HUES48 (cell line): ENCODE data around the gene TET3.
A peak's percentile ranks its signal among the peaks of the same experiment; 100 is the strongest.

Experiments used
- H3K27ac ChIP-seq: one replicate; pipeline ENCODE4 v1.7.0; 2013; ENCODE audit warnings: low read depth, low read length, inconsistent platforms
- H3K27me3 ChIP-seq: 2 replicates; pipeline ENCODE4 v1.6.1; 2013; ENCODE audit warnings: mild to moderate bottlenecking, low read length; ENCODE audit not compliant: control insufficient read depth, insufficient read depth
- H3K36me3 ChIP-seq: 2 replicates; pipeline ENCODE4 v1.6.1; 2013; ENCODE audit warnings: low read length; ENCODE audit not compliant: control insufficient read depth, insufficient read depth
- H3K4me1 ChIP-seq: 2 replicates; pipeline ENCODE4 v1.6.1; 2013; ENCODE audit warnings: mild to moderate bottlenecking, low read length; ENCODE audit not compliant: control insufficient read depth, insufficient read depth
- H3K4me3 ChIP-seq: 2 replicates; pipeline ENCODE4 v1.5.1; 2013; ENCODE audit warnings: mild to moderate bottlenecking, low read depth, low read length
- H3K9ac ChIP-seq: 2 replicates; pipeline ENCODE4 v1.6.1; 2013; ENCODE audit warnings: mild to moderate bottlenecking, low read depth, low read length, moderate library complexity
- H3K9me3 ChIP-seq: 2 replicates; pipeline ENCODE4 v1.6.1; 2013; ENCODE audit warnings: low read length; ENCODE audit not compliant: control insufficient read depth, insufficient read depth

TET3 gene

DNA sequence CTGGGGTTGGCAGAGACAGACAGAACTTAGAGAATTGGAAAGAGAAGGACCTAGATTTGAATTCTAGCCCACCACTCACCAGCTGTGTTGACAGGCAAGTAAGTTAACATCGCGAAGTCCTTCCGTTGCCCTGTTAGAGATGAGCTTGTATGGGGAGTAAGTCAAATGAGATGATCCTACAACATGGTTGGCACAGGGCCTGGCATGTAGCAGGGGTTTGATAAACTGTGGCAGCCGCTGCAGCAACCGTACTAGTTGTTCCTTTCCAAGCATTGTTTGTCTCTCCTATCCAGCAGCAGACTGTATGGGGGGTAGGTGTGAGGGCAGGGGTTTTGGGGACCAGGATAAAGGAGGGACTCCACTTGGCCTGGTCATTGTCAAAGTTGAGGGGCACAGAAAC is 16.0 kb downstream of the TET3 start:
- Histone ChIP-seq H3K9ac (no peak overlapping the region), H3K36me3 (0 out of 2 replicates have a peak, but pooled peaks cover under 1% of the 10 kb centered on the region), H3K9me3 (no peaks in the 10 kb centered on the region), H3K27ac (no peak overlapping the region), H3K4me1 (peaks cover 46% of the 10 kb centered on the region), H3K4me3 (no peak overlapping the region), H3K27me3 (0 out of 2 replicates have a peak, but pooled peaks cover 4% of the 10 kb centered on the region)

DNA sequence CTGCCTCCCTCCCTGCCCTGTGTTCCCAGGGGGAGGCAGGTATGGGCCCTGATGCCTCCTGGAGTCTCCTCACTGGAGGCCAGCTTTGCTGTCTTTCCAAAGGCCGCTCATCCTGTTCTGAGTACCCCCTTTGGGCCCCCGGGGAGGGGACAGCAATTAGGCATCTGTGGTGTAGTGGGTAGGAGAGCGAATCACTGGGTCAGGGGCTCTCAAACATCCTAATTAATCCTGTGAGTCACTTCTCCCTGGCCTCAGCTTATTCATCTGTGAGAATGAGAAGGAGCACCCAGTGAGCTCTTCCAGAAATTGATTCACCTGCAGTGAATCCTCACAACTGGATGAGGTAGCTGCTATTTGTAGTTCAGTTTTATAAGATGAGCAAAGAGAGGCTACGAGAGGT is 16.4 kb downstream of the TET3 start:
- Histone ChIP-seq H3K9me3 (no peaks in the 10 kb centered on the region), H3K4me3 (no peak overlapping the region), H3K27me3 (0 out of 2 replicates have a peak, but pooled peaks cover 4% of the 10 kb centered on the region), H3K9ac (no peak overlapping the region), H3K36me3 (peaks cover 5% of the 10 kb centered on the region; the same call in 1 of the 2 replicates), H3K27ac (no peak overlapping the region), H3K4me1 (peaks cover 45% of the 10 kb centered on the region)

DNA sequence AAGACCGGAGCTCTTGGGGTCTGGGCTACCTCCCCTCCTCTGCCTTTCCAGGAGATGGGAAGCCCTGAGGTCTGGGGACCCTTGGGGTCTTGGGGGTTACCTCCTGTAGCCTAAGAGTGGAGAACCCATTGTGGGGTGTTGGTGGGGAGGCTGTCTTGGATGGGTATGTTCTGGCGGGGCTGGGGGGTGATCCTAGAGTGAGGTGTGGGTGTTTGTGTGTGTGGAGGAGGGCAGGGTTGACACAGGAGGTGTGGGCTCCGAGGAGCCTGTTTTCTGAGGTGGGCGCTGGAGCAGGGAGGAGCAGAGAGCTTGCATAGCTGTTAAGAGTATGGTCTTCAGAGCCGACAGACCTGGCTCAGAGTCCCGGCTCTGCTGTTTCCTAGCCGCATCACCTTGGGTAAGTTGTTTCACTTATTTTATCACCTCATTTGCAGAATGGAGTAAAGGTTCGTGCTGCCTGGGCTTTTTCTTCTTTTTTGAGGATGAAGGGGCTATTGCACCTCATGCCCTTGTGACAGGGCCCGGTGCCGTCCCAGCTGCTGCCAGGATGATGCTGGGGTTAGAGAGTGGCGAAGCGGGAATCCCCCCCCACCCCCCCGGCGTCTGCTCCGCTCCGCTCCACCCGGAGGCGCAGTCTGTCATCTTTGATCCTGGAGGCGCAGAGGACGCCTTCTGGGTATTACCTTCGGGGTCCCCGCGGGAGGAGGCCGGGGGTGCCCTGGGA is 17.2 kb downstream of the TET3 start:
- Histone ChIP-seq H3K27me3 (0 out of 2 replicates have a peak, but pooled peaks cover 4% of the 10 kb centered on the region), H3K27ac (no peak overlapping the region), H3K9ac (no peak overlapping the region), H3K4me3 (peak overlapping the region; percentile 85), H3K36me3 (peaks cover 8% of the 10 kb centered on the region; the same call in 1 of the 2 replicates), H3K4me1 (peaks cover 49% of the 10 kb centered on the region), H3K9me3 (no peaks in the 10 kb centered on the region)

DNA sequence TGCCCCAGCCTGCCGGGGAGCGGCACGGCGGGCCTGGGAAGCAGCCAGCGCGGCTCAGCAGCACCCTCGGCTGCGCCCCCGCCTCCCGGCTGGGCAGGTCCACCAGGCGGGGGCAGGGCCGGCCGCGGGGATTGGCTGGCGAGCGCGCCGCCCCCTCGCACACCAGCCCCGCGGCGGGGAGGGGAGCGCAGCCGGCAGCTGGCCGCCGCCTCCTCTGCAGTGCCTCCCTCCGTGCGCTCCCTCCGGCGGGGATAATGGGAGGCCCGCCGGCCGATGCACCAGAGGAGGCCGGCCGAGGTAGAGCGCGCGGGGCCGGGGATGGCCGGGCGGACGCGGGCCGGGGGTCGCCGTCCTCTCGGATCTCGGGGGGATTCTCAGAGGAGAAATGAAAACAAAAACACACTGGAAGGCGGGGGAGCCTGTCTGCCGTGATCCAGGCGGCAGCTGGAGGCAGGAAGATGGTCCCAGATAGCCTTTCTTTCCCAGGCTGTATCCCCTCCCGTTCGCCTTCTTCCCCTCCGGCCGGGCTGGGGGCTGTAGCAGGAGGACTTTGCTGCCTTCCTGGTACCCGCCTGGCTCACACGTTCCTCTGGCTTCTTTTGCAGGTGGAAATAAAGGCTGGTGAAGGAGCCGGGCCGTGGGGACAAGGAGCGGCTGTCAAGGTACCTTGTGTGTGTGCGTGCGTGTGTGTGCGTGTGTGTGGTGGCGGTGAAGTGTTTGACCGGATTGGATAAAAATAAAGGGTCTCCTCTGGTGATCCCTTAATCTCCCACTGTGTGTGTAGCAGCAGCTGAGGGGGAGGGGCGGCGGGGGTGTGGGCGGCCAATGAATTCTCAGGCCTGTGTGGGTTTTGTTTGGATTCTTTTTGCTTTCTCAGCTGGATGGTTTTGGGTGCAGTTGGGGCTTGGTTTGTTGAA is 18.1 kb downstream of the TET3 start:
- Histone ChIP-seq H3K4me1 (peaks cover 55% of the 10 kb centered on the region), H3K9ac (peak overlapping the region; percentile 52), H3K36me3 (peaks cover 9% of the 10 kb centered on the region), H3K27me3 (0 out of 2 replicates have a peak, but pooled peaks cover 4% of the 10 kb centered on the region), H3K4me3 (peak overlapping the region; percentile 85), H3K27ac (peak overlapping the region; percentile 93), H3K9me3 (no peaks in the 10 kb centered on the region)

DNA sequence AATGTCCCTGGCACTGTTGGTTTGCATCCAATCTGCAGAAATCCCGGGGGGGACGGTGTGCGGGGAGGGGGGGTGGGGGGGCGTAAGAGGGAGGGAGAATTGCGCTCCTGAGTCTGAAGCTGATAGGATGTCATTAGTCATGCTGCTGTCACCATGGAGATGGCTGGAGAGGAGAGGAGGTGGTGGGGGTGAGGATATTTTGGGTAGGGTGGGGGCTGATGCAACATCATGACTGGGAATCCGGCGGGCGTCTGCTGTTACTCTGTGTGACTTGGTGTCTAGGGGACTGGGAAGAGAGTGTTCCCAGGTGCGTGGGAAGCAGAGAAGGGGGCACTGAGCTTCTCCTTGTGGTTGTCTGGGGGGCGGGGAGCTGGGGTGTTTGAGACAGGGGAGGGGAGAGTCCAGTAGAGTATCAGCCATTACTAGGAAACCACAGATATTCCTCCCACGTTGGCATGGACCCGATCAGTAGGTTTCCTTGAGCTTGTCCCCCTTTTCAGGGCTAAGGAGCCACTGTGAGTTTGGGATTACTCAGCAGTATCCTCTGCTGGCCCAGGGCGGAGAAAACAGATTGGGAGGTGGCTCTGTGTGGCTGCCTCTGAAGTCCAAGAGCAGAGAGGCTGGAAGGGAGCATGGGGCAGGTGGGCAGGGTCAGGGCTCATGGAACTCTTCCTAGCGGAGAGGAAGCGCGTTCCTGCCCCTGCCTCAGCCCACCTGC is 18.9 kb downstream of the TET3 start:
- Histone ChIP-seq H3K27me3 (0 out of 2 replicates have a peak, but pooled peaks cover 4% of the 10 kb centered on the region), H3K4me1 (peaks cover 64% of the 10 kb centered on the region), H3K36me3 (peaks cover 13% of the 10 kb centered on the region), H3K9me3 (no peaks in the 10 kb centered on the region), H3K27ac (peak overlapping the region; percentile 93), H3K9ac (no peak overlapping the region), H3K4me3 (peak overlapping the region; percentile 85)

DNA sequence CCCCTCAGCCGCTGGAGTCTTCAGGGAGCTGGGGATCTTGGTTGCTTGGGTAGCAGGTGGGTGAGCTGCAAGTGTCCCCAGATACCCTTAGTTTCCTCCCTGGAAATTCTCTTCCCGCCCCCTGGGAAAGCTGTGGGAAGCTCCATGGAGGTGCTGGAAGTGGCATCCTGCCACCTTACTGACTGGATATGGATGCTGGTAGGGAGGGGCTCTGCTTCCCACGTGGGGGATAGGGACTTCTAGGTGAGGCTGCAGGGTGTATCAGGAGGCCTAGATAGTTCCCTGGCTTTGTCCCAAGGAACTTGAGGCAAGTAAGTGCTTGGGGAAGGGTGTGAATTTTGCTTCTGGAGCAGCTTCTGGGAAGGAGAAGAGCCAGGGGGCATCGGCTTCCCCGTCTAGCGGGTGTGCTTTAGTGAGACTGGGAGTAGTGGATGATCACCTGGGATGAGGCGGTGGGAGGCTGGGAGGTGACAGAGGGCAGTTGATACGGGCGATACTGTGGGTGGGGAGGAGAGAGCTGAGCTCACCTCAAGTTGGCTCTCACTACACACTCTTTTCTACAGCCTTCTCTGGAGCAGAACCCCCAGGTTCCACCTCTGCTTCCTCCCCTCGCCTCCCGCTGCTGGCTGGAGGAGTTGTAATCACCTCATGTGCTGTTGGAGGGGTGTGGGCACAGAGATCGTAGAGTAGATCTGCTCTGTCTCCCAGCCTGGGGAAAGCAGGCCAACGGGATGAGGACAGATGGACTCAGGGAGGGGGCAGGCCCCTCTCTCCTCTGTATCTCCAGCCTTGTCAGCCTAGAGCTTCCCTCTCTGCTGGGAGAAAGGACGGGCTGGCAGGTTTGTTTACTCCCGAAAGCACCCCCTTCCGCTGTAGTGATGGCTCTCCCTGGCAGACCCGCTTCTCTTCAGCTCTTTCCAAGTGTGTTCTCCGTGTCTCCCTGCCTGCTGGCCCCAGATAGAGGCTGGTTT is 19.8 kb downstream of the TET3 start:
- peaks cover 70% of the 10 kb centered on the region for H3K4me1 ChIP-seq
- H3K36me3 ChIP-seq: peaks cover 13% of the 10 kb centered on the region
- H3K27ac ChIP-seq: peak overlapping the region; percentile 67
- 0 out of 2 replicates have a peak, but pooled peaks cover 4% of the 10 kb centered on the region for H3K27me3 ChIP-seq
- H3K9ac ChIP-seq: no peak overlapping the region
- H3K4me3 ChIP-seq: peak overlapping the region; percentile 85; the same call in 1 of the 2 replicates
- no peaks in the 10 kb centered on the region for H3K9me3 ChIP-seq

DNA sequence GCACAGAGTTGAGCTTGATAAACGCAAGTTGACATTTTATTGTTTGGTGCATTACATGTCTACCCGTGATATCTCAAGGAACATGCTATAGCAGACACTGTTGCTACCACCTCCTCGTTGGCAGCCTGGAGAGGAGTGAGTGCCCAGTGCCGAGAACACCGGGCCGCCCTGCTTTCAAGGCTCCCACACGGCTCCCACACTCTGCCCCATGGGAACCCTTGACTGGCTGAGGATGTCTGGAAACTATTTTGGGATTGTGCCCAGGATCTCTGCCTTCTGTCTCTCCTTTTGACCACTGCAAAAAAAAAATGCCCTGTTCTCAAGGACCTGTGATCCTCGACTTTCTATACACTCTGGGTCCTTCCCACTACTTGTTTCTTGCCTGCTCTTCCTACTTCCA is 21.1 kb downstream of the TET3 start:
- peaks cover 65% of the 10 kb centered on the region for H3K4me1 ChIP-seq
- 0 out of 2 replicates have a peak, but pooled peaks cover 4% of the 10 kb centered on the region for H3K27me3 ChIP-seq
- H3K36me3 ChIP-seq: peaks cover 13% of the 10 kb centered on the region
- no peak overlapping the region for H3K4me3 ChIP-seq
- H3K27ac ChIP-seq: no peak overlapping the region
- H3K9me3 ChIP-seq: no peaks in the 10 kb centered on the region
- H3K9ac ChIP-seq: no peak overlapping the region

DNA sequence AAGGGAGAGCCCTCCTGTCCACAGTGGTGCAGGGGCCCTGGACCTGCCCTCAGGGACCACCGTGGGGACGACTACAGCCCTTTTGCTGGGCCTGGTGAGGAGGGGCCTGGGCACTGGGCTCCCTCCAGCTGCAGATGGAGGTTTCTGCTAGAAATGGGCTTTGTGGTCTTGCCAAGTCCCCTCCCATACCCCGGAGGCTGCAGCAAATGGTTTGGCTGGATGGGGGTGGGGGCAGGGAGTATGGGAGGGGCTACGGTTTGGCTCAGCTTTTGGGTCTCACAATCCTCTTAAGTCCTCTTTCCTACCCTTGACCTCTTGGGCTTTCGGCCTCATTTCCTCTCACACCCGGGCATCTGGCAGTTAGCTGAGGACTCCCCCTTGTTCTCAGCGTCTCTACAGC is 21.7 kb downstream of the TET3 start:
- no peak overlapping the region for H3K9ac ChIP-seq
- no peak overlapping the region for H3K4me3 ChIP-seq
- no peaks in the 10 kb centered on the region for H3K9me3 ChIP-seq
- H3K36me3 ChIP-seq: peaks cover 13% of the 10 kb centered on the region
- peaks cover 59% of the 10 kb centered on the region for H3K4me1 ChIP-seq
- no peak overlapping the region for H3K27ac ChIP-seq
- H3K27me3 ChIP-seq: 0 out of 2 replicates have a peak, but pooled peaks cover 3% of the 10 kb centered on the region

DNA sequence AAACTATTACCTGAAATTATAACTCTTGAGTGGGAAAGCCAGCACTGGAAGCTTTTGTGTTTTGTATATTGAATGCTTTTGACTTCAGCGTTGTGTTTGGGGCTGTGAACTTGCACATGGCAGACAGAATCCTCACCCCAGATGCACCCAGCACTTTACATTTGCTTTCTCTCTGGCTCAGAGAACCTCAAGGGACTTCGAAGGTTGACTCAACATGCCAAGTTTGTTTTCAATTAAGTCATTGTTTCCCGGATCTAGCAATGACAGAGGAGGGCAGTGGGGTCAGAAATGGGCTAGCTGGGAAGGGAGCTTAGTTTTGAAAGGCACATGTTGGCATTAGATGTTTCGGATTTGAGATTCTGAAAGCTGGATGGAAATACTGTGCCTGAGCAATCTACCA is 22.4 kb downstream of the TET3 start:
- Histone ChIP-seq H3K27me3 (no peaks in the 10 kb centered on the region), H3K4me1 (peaks cover 52% of the 10 kb centered on the region), H3K4me3 (no peak overlapping the region), H3K27ac (no peak overlapping the region), H3K9me3 (no peaks in the 10 kb centered on the region), H3K36me3 (peaks cover 13% of the 10 kb centered on the region), H3K9ac (no peak overlapping the region)

DNA sequence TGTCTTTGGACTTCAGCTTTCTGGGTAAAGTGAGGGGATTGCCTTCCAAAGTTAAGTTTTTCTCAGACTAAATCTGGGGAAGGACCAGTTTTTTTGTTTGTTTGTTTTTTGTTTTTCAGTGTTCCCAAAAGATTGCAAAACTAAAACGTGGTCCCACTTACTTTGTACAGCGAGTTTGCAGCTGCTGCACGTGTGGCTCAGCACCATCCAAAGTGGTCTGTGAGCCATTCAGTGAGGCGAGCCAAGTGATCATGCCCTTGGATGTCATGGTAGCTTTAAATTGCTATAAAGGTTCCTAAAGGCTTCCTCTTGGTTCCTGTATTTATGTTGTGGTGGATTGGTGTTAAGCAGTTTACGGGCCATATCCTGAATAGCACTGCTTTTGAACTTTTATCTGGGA is 23.0 kb downstream of the TET3 start:
- Histone ChIP-seq H3K4me3 (no peak overlapping the region), H3K27me3 (no peaks in the 10 kb centered on the region), H3K27ac (no peak overlapping the region), H3K36me3 (peaks cover 13% of the 10 kb centered on the region), H3K4me1 (peaks cover 52% of the 10 kb centered on the region), H3K9ac (no peak overlapping the region), H3K9me3 (no peaks in the 10 kb centered on the region)
